GM10266 (cell line): ENCODE data around the gene GJA3.

ENCODE experiments used
- DNase-seq: peaks from one replicate; pipeline ENCODE4 v3.0.0; 2012; ENCODE audit errors: extremely low spot score
- TF ChIP-seq, protein P1 (sequence below): IDR thresholded peaks from 2 replicates; pipeline ENCODE4 v1.5.1; 2012; ENCODE audit warnings: mild to moderate bottlenecking, low read depth; ENCODE audit not compliant: control insufficient read depth, insufficient read depth; ENCODE audit errors: missing control alignments

Gene GJA3

GRCh38 chr13:20130012-20130411 lies 30.8 kb downstream of the GJA3 start:
- TF ChIP-seq, protein P1, sequence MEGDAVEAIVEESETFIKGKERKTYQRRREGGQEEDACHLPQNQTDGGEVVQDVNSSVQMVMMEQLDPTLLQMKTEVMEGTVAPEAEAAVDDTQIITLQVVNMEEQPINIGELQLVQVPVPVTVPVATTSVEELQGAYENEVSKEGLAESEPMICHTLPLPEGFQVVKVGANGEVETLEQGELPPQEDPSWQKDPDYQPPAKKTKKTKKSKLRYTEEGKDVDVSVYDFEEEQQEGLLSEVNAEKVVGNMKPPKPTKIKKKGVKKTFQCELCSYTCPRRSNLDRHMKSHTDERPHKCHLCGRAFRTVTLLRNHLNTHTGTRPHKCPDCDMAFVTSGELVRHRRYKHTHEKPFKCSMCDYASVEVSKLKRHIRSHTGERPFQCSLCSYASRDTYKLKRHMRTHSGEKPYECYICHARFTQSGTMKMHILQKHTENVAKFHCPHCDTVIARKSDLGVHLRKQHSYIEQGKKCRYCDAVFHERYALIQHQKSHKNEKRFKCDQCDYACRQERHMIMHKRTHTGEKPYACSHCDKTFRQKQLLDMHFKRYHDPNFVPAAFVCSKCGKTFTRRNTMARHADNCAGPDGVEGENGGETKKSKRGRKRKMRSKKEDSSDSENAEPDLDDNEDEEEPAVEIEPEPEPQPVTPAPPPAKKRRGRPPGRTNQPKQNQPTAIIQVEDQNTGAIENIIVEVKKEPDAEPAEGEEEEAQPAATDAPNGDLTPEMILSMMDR: no peak
- DNase-seq: no peak

- DNase-seq: no peak
- TF ChIP-seq, protein P1: no peak
These were observed 31.8 kb downstream of the GJA3 start for GRCh38 chr13:20129076-20129475.

- TF ChIP-seq, protein P1: peak; percentile 52
- no peak for DNase-seq
These were observed 32.4 kb downstream of the GJA3 start for GRCh38 chr13:20128459-20128931.

- DNase-seq: peak; percentile 79
- TF ChIP-seq, protein P1: peak; percentile 69
These were observed 33.0 kb downstream of the GJA3 start for GRCh38 chr13:20127562-20128458.

DNA sequence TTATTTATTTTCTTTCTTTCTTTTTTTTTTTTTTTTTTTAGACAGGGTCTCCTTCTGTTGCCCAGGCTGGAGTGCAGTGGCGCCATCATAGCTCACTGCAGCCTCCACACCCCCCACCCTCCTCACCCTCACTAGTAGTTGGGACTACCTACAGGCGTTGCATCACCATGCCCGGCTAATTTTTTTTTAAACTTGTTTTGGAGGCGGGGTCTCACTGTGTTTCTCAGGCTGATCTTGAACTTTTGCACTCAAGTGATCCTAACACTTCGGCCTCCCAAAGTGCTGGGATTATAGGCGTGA lies 33.6 kb downstream of the GJA3 start:
- DNase-seq: no peak
- TF ChIP-seq, protein P1: no peak

GRCh38 chr13:20126541-20127261 lies 34.2 kb downstream of the GJA3 start:
- no peak for DNase-seq
- TF ChIP-seq, protein P1: no peak

DNA sequence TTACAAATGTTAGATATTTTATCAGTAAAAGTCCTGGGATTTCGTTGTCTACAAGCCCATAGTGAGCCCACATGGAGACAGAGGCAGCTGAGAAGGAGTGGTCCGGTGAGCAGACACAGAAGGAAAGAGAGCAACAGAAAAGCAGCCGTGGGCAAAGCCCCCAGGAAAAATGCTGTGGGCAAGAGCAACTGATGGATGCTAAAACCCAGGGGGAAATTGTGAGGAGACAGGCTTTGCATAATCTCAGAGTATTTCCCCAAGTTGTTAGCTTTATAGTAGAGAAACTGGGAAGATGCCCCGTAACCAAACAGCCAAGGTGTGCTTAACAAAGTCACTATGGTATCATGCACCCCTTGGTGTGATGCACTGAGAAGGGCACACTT lies 35.1 kb downstream of the GJA3 start:
- DNase-seq: no peak
- TF ChIP-seq, protein P1: no peak
